MM.1S (cell line): ENCODE data around the gene STK4.

Experiments used
- EZH2 ChIP-seq: fragments of 300-600 bp; sonication (generic); optimal IDR thresholded peaks from 2 replicates; pipeline ENCODE3; 2017; ENCODE audit warnings: low read depth, mild to moderate bottlenecking, antibody characterized with exemption, low read length, mixed read lengths
- TF ChIP-seq, protein P1 (sequence below): fragments of 300-600 bp; sonication (generic); IDR thresholded peaks from 2 replicates; pipeline ENCODE4 v1.5.1; 2016; ENCODE audit warnings: antibody characterized with exemption, low read length, mixed read lengths

DNA sequence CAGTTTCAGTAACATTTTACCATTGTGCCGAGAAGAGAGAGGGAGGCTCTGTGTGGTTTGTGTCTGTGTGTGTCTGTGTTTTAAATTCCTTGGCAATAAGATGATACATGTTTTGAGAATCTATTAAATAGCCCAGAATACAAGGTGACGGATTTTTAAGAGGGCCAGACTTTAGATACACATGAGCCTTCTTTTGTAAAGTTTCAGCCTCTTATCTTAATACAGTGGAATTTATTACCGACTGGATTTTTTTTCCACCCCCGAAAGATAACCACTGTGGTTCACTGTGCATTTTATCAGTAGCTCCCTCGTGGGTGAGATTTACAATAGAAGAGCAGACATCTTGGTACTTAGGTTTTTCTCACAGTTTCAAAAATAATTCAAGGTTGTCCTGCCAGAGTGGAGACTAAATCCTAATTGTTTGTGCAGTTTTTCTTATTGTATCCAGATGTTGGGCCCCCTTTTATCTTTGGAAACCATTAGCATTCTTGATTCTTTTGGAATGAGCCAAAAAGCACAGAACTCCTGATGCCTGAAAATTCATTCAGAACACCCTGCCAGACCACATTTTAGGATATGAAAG is 49.9 kb downstream of the STK4 start:
- TF ChIP-seq, protein P1, sequence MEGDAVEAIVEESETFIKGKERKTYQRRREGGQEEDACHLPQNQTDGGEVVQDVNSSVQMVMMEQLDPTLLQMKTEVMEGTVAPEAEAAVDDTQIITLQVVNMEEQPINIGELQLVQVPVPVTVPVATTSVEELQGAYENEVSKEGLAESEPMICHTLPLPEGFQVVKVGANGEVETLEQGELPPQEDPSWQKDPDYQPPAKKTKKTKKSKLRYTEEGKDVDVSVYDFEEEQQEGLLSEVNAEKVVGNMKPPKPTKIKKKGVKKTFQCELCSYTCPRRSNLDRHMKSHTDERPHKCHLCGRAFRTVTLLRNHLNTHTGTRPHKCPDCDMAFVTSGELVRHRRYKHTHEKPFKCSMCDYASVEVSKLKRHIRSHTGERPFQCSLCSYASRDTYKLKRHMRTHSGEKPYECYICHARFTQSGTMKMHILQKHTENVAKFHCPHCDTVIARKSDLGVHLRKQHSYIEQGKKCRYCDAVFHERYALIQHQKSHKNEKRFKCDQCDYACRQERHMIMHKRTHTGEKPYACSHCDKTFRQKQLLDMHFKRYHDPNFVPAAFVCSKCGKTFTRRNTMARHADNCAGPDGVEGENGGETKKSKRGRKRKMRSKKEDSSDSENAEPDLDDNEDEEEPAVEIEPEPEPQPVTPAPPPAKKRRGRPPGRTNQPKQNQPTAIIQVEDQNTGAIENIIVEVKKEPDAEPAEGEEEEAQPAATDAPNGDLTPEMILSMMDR, result no peak
- no peak for TF ChIP-seq EZH2
